CD4-positive, alpha-beta T cell treated with Interleukin-12 subunit alpha and Interleukin-12 subunit beta, for 1 hour (primary cell): ENCODE measurements around the gene CORT.
"Not testable (repeated sequence)": the region's sequence is repeated elsewhere in the genome, so short reads cannot be mapped to it uniquely, and the experiment has no call there.

Experiments used
- DNase-seq: peaks from one replicate; pipeline ENCODE4 v3.0.0-alpha.2; 2020

The CORT gene, protein sequence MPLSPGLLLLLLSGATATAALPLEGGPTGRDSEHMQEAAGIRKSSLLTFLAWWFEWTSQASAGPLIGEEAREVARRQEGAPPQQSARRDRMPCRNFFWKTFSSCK

DNA sequence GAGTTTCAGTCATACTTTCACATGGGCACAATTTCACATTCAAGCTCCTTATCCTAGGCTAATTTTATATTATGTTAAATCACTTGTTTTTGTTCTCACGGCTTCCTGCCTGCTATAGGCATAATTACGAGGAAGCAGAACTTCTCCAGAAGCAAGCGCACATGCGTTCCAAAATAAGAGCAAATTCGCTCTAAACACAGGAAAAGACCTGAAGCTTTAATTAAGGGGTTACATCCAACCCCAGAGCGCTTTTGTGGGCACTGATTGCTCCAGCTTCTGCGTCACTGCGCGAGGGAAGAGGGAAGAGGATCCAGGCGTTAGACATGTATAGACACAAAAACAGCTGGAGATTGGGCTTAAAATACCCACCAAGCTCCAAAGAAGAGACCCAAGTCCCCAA lies at the start of gene CORT:
Gene CORT, plus strand, starts transcription at position 281 of the 400 bp plus-strand sequence. CDS start 193 bp downstream, outside the sequence.
- no peak for DNase-seq

DNA sequence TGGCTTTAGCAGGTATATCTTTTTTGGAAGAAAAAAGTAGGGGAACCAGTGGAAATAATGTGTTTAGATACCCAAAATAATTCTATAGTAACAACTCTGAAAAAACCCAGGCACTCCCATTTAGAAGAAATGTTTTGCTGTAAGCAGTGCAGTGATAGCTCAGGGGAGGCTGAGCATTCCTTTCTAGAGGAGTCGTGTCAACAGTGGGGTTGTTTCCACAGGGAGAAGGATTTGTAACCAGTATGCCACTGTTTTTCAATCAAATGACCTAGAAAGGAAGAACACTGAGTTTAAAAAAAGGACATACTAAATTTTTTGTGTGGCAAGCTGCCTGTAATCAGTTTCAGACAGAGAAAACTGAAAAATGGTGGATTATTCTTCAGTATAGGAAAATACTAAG lies 48.5 kb upstream of the CORT start:
- no peak for DNase-seq

DNA sequence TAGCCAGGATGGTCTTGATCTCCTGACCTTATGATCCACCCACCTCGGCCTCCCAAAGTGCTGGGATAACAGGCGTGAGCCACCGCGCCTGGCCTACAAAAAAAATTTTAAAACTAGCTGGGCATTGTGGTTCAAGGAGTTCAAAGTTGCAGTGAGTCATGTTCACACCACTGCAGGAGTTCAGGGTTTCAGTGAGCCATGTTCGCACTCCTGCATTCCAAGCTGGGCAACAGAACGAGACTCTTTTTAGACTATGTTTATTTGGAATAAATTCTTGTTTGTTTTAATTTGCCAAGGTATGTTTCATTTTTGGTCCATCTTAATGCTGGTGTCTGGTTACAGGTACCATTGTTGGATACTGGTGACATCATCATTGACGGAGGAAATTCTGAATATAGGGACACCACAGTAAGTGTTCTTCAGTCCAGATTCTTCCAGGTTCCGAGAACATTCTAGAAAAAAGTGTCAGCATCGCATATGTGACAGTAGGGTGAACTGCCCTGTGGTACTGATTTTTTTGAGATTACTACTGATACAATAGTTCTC lies 47.0 kb upstream of the CORT start:
- DNase-seq, result no peak

DNA sequence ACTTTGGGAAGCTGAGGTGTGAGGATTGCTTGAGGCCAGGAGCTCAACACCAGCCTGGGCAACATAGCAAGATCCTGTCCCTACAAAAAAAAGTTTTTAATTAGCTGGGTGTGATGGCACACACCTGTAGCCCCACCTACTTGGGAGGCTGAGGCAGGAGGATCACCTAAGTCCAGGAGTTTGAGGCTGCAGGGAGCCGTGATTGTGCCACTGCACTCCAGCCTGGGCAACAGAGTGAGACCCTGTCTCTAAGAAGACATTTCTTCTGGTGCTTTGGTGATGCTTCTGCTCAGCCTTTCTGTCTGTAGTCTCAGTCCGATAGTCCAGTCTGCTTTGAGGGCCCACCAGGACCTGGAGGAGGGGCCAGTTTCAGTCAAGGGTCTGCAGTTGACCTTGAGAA lies 42.6 kb upstream of the CORT start:
- DNase-seq, result no peak

DNA sequence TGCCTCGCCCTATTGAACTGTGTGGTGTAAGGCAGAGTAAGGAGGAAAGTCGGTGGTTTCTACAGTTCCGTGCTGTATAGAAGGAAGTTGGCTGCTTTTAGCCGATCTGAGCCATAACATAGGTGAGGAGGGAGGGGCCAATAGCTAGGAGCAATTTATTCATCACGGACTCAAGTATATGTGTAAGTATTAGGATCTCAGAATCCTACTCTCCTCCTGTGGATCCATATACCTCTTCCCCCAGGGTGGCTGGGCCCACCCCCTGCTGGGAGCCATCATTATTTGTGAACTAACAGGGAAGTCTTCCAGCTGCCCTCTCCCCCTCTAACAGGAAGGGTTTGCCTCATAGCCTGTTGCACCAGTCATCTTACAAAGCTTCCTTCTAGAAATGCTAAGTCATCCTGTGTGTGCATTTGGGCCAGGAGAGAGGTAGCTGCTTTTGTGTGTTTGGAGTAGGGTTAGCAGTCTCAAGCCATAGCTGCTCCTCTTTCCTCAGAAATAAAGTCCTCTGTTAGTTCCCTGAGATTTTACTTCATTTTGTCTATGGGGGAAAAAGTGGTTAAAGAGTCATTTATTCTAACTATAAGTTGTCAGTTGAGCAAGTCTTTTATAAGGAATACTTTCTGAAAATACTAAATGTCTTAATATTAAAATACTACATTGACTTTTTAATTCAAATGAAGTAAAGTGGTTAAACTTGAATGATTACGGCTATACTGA lies 34.5 kb upstream of the CORT start:
- DNase-seq, result no peak

DNA sequence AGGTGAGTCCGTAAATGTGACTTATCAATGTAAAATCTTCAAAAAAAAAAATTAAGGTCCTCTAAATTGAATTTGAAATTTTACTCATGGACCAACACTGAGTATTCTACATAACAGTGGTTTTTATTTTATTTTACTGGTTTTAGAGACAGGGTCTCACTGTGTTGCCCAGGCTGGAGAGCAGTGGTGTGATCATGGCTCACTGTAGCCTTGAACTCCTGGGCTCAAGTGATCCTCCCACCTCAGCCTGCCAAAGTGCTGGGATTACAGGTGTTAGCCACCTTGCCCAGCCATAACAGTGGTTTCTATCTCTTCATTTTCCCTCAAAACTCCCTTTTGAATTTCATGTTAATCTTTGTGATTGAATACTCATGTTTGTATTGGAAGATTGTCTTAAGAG lies 33.9 kb upstream of the CORT start:
- not testable (repeated sequence) for DNase-seq

DNA sequence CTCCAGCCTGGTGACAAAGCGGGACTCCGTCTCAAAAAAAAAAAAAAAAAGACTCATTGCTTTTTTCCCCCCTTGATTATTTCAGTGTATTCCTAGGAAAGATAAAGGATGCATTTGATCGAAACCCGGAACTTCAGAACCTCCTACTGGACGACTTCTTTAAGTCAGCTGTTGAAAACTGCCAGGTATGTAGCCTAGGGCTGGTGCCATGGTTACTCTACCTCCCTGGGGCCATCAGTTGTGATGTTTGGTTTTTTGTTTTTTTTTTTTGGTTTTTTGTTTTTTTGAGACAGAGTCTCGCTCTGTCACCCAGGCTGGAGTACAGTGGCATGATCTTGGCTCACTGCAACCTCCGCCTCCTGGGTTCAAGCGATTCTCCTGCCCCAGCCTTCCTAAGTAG lies 31.1 kb upstream of the CORT start:
- not testable (repeated sequence) for DNase-seq

DNA sequence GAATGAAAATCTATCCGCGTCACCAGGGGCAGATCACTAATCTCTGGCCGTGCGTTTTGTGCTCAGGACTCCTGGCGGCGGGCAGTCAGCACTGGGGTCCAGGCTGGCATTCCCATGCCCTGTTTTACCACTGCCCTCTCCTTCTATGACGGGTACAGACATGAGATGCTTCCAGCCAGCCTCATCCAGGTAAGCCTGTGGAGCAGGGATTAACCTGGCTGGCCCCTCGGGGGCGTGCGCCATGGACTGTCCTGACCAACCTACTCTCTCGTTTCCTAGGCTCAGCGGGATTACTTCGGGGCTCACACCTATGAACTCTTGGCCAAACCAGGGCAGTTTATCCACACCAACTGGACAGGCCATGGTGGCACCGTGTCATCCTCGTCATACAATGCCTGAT lies 30.5 kb upstream of the CORT start:
- no peak for DNase-seq

DNA sequence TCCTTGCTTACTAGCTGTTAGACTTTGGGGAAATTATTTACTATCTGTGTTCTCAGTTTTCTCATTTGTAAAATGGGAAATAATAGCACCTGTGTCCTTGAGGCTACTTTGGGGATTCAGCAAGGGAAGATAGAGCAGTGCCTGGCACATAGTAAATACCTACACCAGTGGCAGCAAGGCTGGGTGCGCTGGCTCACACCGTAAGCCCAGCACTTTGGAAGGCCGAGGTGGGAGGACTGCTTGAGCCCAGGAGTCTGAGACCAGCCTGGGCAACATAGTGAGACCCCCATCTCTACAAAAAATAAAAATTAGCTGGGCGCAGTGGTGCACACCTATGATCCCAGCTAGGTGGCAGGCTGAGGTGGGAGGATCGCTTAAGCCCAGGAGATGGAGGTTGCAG lies 28.2 kb upstream of the CORT start:
- DNase-seq, result no peak

DNA sequence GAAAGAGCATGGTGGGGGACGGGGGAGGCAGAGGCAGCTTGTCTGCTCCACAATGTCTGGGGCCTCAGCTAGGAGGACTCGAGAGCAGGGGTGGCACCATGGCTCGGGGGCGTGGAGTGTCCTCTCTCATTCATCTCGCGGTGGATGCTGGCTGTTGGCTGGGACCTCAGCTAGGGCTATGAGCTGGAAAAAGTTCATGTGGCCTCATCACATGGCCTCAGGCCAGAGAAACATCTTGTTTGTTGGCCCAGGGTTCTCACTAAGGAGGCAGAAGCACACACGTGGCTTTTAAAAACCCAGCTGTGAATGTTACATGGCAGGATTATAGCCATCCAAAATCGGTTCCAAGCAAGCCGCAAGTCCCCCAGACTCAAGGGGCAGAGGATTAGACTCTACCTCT lies 25.8 kb upstream of the CORT start:
- no peak for DNase-seq

DNA sequence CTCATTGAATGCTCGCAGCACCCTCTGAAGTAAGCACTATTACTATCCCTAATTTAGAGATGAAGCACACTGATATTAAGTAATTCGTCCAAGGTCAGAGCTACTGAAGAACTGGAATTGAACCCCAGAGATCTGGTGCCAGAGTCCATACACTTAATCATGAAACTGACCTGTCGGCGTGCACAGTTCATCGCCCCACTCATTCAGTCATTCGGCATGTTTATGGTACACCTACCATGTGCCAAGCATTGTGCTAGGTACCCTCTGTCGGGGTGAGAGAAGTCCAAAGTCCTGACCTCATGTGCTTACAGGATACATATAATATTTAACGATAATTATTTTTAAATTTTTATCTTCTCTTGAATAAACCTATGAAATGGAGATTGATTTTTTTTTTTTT lies 25.2 kb upstream of the CORT start:
- no peak for DNase-seq

DNA sequence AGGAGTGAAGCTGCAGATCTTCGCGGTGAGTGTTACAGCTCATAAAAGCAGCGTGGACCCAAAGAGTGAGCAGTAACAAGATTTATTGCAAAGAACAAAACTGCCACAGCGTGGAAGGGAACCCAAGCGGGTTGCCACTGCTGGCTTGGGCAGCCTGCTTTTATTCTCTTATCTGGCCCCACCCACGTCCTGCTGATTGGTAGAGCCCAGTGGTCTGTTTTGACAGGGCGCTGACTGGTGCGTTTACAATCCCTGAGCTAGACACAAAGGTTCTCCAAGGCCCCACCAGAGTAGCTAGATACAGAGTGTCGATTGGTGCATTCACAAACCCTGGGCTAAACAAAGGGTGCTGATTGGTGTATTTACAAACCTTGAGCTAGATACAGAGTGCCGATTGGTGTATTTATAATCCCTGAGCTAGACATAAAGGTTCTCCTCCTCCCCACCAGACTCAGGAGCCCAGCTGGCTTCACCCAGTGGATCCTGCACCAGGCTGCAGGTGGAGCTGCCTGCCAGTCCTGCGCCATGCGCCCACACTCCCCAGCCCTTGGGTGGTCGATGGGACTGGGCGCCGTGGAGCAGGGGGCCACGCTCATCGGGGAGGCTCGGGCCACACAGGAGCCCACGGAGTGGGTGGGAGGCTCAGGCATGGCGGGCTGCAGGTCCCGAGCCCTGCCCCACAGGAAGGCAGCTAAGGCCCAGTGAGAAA lies 23.9 kb upstream of the CORT start:
- DNase-seq, result not testable (repeated sequence)

DNA sequence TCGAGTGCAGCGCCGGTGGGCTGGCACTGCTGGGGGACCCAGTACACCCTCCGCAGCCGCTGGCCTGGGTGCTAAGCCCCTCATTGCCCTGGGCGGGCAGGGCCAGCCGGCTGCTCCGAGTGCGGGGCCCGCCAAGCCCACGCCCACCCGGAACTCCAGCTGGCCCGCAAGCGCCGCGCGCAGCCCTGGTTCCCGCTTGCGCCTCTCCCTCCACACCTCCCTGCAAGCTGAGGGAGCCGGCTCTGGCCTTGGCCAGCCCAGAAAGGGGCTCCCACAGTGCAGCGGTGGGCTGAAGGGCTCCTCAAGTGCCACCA lies 23.3 kb upstream of the CORT start:
- DNase-seq, result not testable (repeated sequence)

DNA sequence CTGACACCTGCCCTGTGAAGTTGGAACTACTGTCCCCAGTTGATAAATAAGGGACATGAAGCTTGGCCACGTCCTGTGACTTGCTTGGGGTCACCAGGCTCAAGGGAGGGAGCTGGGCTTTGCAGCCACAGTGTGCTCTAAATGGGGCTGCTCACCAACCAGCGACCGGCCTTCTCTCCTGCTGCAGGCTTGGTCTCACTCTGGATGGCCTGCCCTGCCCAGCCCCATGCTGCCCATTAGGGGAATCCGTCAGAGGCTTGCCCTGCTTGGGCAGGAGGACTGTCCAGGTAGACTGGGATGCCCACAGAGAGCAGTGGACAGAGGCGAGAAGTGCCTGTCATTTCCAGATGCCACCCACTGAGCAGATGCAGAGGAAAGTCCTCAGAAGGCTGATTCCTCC lies 20.8 kb upstream of the CORT start:
- no peak for DNase-seq

DNA sequence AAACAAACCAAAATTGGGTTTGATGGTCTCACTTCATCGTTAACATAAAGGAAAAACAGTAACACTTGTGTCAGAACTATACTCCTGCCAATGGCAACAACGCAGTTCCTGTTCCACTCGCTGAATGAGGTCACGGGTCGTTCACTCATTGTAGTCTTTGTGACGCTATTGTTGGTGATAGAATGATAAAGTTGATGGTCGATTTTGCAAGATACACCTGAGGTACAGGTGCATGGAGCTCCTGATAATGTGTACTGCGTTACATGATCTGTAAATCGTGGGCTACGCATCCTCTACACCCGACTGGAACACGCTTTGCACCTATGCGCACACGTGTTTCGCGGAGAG lies 20.0 kb upstream of the CORT start:
- peak; percentile 30 for DNase-seq

DNA sequence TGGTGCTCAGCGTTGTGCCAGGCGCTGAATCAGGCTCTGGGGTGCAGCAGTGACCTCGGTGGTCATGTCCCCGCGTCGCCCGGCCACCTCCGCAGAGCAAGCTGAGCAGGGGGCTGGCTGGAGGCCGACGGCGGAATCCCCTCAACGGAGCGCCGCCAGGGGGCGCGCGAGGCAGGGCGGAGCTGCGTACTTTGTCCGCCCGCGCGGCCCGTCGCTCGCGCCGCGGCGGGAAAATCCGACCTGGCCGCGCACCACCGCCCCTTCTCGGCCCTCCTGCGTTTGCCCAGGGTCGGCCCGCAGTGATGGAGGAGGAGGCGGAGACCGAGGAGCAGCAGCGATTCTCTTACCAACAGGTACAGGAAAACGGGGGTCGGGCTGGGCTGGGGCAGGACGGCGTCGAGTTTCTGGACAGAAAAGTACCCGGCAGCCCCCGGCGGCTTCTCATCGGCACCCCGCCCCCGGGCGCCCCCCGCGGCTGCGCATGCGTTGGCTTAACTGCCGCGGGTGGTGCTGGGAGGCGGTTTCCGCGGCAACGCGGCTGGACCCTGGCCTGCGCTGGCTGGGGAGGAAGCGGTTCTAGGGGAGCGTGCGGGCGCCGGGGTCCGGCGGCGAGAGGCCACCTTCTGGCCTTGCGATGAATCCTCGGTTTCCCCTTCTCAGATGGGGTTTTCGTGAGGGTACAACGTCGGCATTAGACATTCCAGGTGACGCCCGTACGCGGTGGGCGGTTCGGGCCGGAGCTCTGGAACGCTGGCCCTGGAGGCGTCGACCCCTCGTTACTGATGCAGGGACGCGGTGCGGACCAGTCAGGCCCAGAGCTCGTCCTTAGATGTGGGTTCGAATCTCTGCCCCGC lies 19.4 kb upstream of the CORT start, which contains the start of gene CENPS:
Gene CENPS, plus strand, starts transcription at position 218 of the 854 bp plus-strand sequence. Its CDS starts 85 bp downstream, at position 303.
- DNase-seq, result peak; percentile 91

DNA sequence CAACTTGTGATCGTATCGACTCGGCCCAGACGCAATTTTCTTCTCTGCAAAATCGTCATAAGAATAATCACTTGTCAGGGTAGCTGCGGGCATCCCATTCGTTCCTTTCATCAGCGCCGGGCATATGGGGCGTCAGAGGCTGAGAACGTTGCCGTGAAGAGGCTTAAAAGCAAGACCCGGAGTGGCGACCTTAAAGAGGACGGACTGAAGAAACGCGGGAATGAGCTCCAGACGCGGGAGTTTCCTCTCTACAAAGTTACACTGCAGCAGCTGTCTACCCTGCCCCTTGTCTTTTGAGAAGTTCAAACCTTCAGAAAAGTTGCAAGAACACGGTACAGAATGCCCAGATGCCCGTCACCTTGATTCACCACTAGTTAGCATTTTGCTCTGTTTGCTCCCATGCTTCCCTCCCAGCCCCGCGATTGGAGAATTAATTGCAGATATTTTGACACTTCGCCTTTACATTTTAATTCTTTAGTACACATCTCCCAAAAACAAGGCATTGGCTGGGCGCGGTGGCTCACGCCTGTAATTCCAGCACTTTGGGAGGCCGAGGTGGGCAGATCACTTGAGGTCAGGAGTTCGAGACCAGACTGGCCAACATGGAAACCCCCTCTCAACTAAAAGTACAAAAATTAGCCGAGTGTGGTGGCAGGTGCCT lies 18.6 kb upstream of the CORT start:
- no peak for DNase-seq

DNA sequence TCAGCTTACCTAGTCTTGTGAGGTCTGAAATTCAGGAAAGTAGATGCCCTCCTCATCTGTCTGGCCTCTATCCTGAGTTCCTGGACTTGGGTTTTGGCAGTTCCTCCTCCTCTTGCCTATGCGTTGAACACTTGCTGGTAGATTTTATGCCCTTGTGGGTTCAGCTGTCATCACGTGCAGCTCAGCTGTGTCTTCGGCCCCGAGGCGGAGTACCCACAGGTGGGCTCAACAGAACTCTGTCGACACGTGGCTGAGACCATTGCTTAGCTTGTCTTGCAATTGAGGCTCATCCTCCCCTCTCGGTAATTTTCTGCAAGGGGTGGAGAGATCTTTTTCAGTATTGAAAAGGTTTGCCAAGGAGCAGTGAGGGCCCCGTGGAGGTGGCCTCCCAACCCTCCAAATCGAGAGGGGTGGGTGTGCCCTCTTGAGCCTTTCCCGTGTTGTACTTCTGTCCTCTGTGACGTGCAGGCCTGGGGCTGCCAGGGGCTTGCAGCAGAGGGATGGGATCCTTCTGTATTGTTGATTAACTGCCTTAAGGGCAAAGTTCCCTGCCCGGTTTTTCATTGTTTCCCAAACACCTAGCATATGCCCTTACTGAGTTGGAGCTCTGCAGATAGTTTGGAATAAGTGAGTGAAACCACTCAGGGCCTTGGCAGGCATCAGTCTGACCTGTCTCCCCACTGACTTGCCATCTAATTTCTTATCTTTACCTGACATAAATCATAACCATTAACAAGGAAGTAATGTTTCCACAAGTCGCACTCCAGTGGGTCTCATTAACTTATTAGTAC lies 16.7 kb upstream of the CORT start:
- no peak for DNase-seq

DNA sequence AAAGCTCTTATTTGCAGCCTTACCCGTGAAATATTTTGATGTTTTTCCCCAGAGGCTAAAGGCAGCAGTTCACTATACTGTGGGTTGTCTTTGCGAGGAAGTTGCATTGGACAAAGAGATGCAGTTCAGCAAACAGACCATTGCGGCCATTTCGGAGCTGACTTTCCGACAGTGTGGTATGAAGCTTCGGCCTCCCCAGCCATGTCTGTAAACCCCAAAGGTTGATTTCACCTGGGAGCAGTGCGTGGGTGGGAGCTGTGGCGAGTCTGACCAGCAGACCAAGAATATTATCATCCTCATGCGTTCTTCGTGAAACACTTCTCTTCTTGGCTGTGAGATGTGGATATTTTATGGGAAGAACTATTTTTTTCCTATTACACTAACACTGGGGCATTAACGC lies 16.0 kb upstream of the CORT start:
- DNase-seq, result no peak

DNA sequence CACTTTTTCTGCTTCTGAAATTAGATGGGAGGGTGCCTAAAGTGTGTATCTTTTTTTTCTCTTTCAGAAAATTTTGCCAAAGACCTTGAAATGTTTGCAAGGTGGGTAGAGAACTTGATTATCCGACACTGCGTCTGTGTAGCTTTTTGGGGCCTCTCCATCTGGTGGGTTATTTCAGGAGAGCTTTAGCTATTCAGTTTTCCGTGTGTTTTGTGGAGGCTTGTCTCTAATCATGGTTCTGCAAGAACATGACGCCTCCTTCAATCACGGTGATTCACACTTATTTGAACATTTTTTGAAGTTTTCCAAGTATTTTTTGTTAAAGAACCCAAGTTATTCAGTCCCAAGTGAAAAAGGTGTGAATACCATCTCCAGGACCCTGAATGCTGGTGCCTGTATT lies 15.2 kb upstream of the CORT start:
- DNase-seq, result no peak

DNA sequence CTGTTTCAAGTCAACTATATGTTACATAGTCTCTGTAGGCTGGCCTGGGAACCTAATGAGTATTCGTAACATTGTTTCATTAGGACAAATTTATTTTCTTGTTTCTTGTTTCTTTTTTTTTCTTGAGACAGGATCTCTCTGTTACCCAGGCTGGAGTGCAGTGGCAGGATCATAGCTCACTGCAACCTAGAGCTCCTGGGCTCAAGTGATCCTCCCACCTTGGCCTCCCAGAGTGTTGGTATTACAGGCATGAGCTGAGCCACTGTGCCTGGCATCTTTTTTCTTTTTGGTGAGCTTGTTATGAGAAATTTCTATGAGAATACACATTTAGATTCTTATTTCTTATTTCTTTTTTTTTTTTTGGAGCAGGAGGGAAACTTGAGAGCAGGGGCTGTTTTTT lies 12.8 kb upstream of the CORT start:
- no peak for DNase-seq

DNA sequence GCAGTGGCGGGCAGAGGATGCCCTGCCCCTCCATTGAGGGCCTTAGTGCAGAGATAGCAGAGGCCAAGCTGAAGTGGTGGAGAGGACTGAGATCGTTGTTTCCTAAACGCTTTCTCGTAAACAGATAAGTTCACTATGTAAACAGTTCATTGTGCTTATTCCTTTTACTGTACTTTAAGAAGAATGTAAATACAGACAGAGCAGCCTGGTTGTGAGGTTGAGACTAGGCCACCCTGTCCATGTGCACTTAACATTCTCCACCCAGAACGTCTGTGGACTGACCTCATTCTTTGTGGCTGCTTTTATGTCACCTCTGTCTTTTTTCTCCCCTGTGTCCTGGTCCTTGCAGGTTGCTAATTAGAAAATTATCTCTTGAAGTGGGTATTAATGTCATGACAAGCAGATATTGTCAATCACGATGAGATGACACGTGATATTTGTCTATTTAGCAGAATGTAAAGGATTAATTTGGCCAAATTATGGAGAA lies 11.1 kb upstream of the CORT start:
- no peak for DNase-seq
